Naive B cell (primary cell): Measurements from ENCODE around the gene MYCL. TPM values are rescaled to one million over a fixed set of nuclear protein-coding genes. Genes with fewer than 3 reads are reported as not detected.

ENCODE experiments used
- ATAC-seq, 2 donors: fragments of 150-1000 bp; cut with Tn5 transposase; 2 replicates each; pipeline ENCODE4 v1.10.0; 2021; ENCODE audit warnings: low read depth in 2 of 2, mild to moderate bottlenecking in 2 of 2, moderate library complexity in 2 of 2
- DNase-seq: peaks from one replicate; pipeline ENCODE4 v3.0.0; 2022
- H3K27ac Mint-ChIP-seq, 6 donors: one replicate each; pipeline ENCODE4 v1.8.0; 2020 to 2022; ENCODE audit warnings: mild to moderate bottlenecking in 6 of 6, mixed read lengths in 6 of 6, moderate library complexity in 5 of 6, inconsistent platforms in 2 of 6
- H3K27me3 Mint-ChIP-seq, 3 donors: one replicate each; pipeline ENCODE4 v1.8.0; 2021 to 2022; ENCODE audit warnings: mixed read lengths in 3 of 3, mild to moderate bottlenecking in 1 of 3
- H3K36me3 Mint-ChIP-seq, 2 donors: one replicate each; pipeline ENCODE4 v1.8.0; 2020 to 2022; ENCODE audit warnings: mixed read lengths in 2 of 2, inconsistent platforms in 1 of 2, mild to moderate bottlenecking in 1 of 2
- H3K4me1 Mint-ChIP-seq, 3 donors: one replicate each; pipeline ENCODE4 v1.8.0; 2020 to 2022; ENCODE audit warnings: mixed read lengths in 3 of 3, inconsistent platforms in 1 of 3, mild to moderate bottlenecking in 1 of 3, moderate library complexity in 1 of 3
- H3K4me3 Mint-ChIP-seq, 8 donors: one replicate each; pipeline ENCODE4 v1.8.0; 2020 to 2022; ENCODE audit warnings: mild to moderate bottlenecking in 8 of 8, mixed read lengths in 8 of 8, moderate library complexity in 8 of 8, inconsistent platforms in 2 of 8
- H3K9me3 Mint-ChIP-seq, 7 donors: one replicate each; pipeline ENCODE4 v1.8.0; 2020 to 2022; ENCODE audit warnings: mixed read lengths in 7 of 7, mild to moderate bottlenecking in 5 of 7, inconsistent platforms in 2 of 7, moderate library complexity in 1 of 7
- polyA plus RNA-seq, 6 donors: library from polyadenylated mRNA; unstranded; fragments of 300-500 nt; fragmentation: Illumina TruSeq; gene quantifications; one replicate each; pipeline ENCODE4 v1.2.3, GENCODE V29; 2021; ENCODE audit warnings: low read depth in 6 of 6

Gene MYCL
- polyA plus RNA-seq, 6 donors from 2014 or later = 0.12 to 0.36 TPM; not detected in 4

DNA sequence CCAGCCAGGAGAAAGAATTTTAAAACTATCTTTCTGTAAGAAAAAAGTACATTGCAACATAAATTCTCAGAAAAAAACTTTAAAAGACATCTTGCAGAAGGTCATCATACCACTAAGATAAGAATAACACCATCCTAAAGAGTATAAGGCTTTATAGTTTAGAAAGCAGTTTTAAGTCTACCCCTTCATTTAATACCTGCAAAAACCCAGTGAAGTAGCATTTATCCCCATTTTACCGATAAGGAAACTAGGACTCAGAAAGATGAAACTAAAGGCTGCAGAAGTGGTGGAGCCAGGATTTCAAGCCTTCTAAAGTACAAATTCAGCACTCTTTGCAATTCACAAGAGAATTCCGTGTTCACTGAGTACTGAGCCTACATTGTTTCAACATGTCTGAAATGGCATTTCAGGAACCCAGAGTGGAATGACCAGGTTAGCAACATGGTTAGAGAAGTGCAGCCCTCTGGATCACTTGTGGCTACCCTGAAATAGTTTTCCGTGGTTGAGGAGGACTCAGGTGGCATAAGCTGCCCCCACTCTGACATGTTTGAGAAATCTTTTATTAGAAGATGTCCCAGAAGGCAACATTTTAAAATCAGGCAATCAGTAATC is 6.7 kb downstream of the MYCL start:
- DNase-seq = no peak
- Mint-ChIP-seq H3K36me3 (no peaks in the 10 kb centered on the region), H3K27me3 (peaks cover 55 to 73% (median 58%) of the 10 kb centered on the region in 3 donors), H3K4me1 (peaks cover 0 to 11% (median 4%) of the 10 kb centered on the region in 3 donors), H3K9me3 (no peaks in the 10 kb centered on the region), H3K4me3 (no peak overlapping the region), H3K27ac (peak overlapping the region in 1 of 6 donors; percentile 46)
- no peak for ATAC-seq

DNA sequence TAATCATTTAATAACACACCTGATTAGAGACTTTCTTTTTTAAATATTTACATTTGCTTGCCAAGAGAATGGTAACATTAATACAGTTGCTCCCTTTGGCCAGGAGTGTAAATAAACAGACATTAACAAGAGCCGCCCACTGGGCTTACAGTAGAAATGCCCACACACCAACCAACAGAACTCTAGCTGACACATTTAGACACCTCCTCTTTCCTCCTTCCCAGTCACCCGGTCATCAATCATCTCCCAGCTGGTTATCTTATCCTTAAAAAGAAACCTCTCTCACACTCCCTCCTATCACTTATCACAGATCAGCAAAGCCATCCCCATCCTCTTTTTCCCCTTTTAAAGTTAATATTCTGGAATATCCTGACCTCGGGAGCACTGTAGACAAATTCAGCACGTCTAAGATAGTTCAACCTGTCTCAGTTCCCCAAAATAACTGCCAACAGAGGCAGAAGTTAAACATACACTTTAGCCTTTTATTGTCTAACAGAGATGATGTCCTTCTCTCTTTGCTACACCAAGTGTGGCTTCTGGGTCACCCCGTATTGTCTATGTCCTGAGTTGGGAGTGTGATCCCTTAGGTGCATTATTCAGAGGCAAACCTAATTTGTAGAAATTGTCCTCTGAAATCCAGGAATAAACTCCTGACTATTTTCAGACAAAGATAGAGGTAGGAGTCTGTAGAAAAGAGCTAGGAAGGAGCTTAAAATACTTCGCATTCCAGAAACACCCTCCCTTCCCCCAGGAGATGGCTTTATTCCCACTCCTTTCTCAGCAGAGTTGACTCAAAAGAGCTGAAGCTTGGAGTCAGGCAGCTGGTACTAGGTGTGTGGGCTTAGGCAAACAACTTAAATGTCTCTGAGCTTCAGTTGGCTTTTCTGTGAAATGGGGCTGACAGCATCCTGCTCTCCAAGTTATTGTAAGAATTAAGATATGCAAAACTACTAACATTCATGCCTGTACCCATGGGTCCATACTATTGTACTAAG is 8.8 kb downstream of the MYCL start:
- H3K4me3 Mint-ChIP-seq = no peak overlapping the region
- no peaks in the 10 kb centered on the region for H3K36me3 Mint-ChIP-seq
- ATAC-seq (no peak), DNase-seq (no peak)
- peak overlapping the region in 1 of 6 donors; percentile 30 for H3K27ac Mint-ChIP-seq
- H3K27me3 Mint-ChIP-seq = peaks cover 40 to 54% (median 41%) of the 10 kb centered on the region in 3 donors
- H3K4me1 Mint-ChIP-seq = peaks cover 0 to 11% (median 4%) of the 10 kb centered on the region in 3 donors
- H3K9me3 Mint-ChIP-seq = no peaks in the 10 kb centered on the region

DNA sequence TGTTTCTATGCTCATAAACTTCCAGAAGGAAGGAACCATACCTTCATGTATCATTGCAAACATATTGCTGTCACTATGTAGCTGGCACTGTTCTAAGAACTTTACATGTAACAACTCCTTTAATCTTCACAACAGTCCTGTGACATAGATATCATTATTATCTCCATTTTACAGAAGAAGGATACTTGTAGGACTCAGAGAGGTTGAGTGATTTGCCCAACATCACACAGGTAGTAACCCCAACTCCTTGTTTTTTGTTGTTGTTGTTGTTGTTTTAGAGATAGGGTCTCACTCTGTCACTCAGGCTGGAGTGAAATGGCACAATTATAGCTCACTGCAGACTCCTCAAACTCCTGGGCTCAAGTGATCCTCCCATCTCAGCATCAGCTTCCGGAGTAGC is 10.8 kb downstream of the MYCL start:
- no peak for ATAC-seq
- no peaks in the 10 kb centered on the region for H3K36me3 Mint-ChIP-seq
- H3K27ac Mint-ChIP-seq = no peak overlapping the region
- no peak for DNase-seq
- peaks cover 0 to 11% (median 4%) of the 10 kb centered on the region in 3 donors for H3K4me1 Mint-ChIP-seq
- H3K4me3 Mint-ChIP-seq = no peak overlapping the region
- peaks cover 24 to 37% (median 28%) of the 10 kb centered on the region in 3 donors for H3K27me3 Mint-ChIP-seq
- no peaks in the 10 kb centered on the region for H3K9me3 Mint-ChIP-seq

DNA sequence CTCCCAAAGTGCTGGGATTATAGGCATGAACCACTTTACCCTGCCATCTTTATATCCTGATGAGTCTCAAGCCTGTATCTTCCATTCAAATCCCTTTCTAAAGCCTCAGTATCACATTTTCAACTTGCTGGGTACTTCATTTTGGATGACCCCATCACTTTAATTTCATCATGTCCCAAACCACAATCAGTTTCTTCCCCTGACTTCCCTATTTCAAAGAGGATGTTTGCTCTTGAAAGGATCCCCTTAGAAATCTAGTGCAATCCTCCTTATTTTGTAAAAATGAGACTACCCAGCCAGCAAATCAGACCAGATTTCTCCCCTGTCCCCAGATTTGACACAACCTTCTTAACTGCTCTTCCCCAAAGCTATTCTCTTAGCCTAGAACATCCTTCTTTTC is 11.4 kb downstream of the MYCL start:
- H3K27me3 Mint-ChIP-seq = peaks cover 24 to 32% (median 28%) of the 10 kb centered on the region in 3 donors
- no peak overlapping the region for H3K4me3 Mint-ChIP-seq
- peaks cover 0 to 11% (median 4%) of the 10 kb centered on the region in 3 donors for H3K4me1 Mint-ChIP-seq
- H3K36me3 Mint-ChIP-seq = no peaks in the 10 kb centered on the region
- DNase-seq (no peak), ATAC-seq (no peak)
- no peaks in the 10 kb centered on the region for H3K9me3 Mint-ChIP-seq
- H3K27ac Mint-ChIP-seq = peak overlapping the region in 1 of 6 donors; percentile 0

DNA sequence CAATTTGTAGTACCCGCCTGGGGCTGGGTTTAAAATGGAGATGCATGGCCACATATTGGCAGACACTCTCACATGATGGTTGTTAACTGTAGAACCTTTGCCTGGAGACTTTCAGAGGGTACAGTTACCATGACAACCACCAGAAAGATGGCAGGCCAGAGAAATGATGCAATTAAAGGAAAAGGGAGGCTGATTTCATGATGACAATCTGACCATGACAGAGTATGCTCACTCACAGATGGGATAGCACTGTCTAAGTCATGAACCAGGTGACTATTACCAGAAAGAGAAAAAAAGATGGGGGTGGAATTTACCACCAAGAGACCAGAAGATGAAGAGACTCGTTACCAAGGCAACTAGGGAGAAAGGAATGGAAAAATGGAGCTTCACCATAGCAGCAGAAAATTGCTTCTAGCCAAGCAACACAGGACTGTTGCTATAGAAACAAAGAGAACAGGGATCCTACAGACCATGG is 14.9 kb downstream of the MYCL start:
- Mint-ChIP-seq H3K27me3 (peaks cover 4 to 8% (median 6%) of the 10 kb centered on the region in 3 donors), H3K36me3 (no peaks in the 10 kb centered on the region), H3K9me3 (no peaks in the 10 kb centered on the region), H3K27ac (no peak overlapping the region), H3K4me1 (peaks cover 12 to 24% (median 20%) of the 10 kb centered on the region in 3 donors), H3K4me3 (no peak overlapping the region)
- ATAC-seq (no peak), DNase-seq (no peak)

DNA sequence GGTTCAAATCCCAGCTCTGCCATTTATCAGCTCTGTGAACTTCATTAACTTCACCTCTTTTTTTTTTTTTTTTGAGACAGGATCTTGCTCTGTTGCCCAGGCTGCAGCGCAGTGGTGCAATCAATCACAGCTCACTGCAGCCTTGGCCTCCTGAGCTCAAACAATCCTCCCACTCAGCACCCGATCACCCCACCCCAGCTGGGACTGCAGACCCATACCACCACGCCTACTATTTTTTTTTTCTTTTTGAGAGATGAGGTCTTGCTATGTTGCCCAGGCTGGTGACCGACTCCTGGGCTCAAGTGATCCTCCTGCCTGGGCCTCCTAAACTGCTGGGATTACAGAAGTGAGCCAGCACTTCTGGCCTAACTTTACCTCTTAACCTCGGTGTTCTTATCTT is 16.2 kb downstream of the MYCL start:
- H3K27ac Mint-ChIP-seq = no peak overlapping the region

DNA sequence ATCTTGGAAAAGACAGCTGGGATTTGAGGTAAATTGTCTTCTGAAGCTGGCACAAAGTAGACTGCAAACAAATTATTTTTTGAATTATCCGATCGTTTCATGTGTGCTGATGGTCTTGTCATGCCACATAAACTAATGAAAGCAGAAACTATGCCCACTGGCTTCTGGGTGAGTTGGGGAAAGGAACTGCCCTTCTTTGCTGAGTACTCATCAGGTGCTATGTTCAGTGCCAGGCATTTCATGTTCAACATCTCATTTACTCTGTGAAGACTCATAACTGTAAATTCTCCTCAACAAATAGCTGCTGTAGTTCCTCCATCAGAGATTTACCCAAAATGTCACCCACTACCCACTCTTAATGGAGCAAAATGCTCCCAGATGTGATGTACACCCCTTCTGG is 19.6 kb downstream of the MYCL start:
- Mint-ChIP-seq H3K4me3 (peak overlapping the region; percentile 95 to 99 (median 97)), H3K36me3 (no peaks in the 10 kb centered on the region), H3K27ac (peak overlapping the region in 1 of 6 donors; percentile 80), H3K27me3 (no peaks in the 10 kb centered on the region), H3K4me1 (peaks cover 30 to 57% (median 52%) of the 10 kb centered on the region in 3 donors), H3K9me3 (no peaks in the 10 kb centered on the region)
- DNase-seq (no peak), ATAC-seq (no peak)

More for the DNA sequence above, 16.2 kb downstream of the MYCL start:
- no peak for ATAC-seq
- no peak for DNase-seq
- H3K36me3 Mint-ChIP-seq = no peaks in the 10 kb centered on the region
- peaks cover 0 to 5% (median 4%) of the 10 kb centered on the region in 3 donors for H3K27me3 Mint-ChIP-seq
- peak overlapping the region in 2 of 8 donors; percentile 18 to 32 for H3K4me3 Mint-ChIP-seq
- H3K4me1 Mint-ChIP-seq = peaks cover 19 to 35% (median 28%) of the 10 kb centered on the region in 3 donors
- H3K9me3 Mint-ChIP-seq = no peaks in the 10 kb centered on the region

DNA sequence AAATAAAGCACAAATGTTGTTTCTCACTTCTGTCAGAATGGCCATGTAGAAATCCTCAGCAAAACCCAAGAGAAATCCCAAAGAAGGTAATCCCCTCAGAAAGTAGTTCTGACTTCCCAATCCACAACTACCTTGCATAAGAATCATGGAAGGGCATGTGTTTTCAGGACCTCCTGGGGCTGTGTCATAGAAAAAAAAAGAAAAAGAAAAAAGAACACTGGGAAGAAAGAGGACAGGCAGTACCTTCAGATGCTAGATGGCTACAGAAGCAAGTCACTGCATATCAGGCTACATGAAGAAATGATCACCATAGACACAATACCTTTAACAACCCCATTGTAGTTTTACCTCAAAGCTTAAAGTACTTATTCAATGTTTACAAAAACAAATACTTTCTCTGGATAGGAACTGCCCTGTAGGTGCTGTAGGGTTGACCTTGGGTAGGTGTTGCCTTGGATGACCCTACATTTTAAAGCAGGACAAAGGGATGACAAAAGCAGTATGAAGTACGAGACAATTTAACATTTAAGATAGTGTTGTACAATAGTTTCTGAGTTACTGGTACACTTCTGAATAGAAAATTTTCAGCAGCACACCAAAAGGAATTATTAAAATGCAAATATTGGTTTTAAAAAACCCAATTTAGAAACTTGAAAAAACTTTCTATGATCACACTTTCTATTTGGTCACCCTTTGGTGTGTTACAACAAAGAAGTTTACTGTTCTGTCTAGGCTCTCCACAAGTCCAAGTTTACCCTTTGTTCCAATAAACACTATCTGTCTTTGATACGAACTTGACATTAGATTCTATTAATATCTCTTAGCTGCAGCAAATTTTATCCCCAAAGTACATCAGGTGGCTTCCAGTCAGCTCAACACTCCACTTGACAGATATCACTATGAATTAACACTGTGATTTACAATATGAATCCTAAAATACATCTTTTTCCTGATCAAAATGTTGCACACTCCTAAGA is 23.4 kb downstream of the MYCL start:
- H3K36me3 Mint-ChIP-seq = no peaks in the 10 kb centered on the region
- H3K27ac Mint-ChIP-seq = peak overlapping the region in 3 of 6 donors; percentile 5 to 66 (median 28)
- H3K9me3 Mint-ChIP-seq = no peaks in the 10 kb centered on the region
- H3K4me3 Mint-ChIP-seq = peak overlapping the region in 2 of 8 donors; percentile 9 to 59
- no peak for DNase-seq
- H3K4me1 Mint-ChIP-seq = peaks cover 51 to 75% (median 72%) of the 10 kb centered on the region in 3 donors
- no peak for ATAC-seq
- no peaks in the 10 kb centered on the region for H3K27me3 Mint-ChIP-seq

DNA sequence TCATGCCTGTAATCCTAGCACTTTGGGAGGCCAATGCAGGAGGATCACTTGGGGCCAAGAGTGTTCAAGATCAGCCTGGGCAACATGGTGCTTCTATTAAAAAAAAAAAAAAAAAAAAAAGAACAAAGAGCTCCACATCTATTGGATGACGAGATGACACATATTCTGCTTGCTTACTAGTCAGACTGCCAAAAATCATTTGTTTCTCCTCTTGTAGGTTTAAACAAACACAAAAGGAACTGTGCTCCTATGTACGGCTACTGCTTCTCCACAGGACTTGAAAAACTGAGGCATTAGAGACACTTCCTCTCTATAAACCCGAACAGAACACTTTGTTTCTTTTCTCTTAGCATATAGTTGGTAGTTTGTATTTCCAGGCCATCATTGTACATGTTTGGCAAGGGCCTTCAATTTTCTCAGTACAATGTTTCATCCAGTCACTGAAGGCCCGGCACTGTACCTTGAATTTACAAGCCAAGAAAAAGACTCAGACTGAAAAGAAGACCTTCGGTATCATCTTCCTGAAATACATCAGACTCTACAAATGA is 24.4 kb downstream of the MYCL start:
- Mint-ChIP-seq H3K9me3 (no peaks in the 10 kb centered on the region), H3K36me3 (no peaks in the 10 kb centered on the region), H3K27me3 (no peaks in the 10 kb centered on the region), H3K27ac (peak overlapping the region in 4 of 6 donors; percentile 27 to 66 (median 42)), H3K4me1 (peaks cover 48 to 72% (median 65%) of the 10 kb centered on the region in 3 donors), H3K4me3 (peak overlapping the region in 2 of 8 donors; percentile 24 to 56)
- ATAC-seq (no peak), DNase-seq (no peak)

DNA sequence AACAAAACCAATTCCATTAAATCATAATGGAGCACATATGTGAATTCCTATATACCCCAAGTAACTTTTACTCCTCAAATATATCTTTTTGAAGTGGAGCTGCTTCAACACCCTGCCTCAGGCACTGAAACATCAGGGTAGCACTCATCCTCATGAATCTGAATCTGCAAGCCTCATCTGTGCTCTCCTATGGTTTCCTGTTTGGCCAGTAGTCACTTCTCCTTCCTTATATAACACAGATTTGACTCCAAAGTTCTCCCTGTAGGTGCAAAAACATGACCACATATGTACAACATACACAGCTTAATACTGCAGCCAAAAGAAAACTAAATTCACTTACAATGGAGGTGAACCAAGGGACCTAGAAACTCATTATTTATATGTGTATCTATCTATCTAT is 25.6 kb downstream of the MYCL start:
- peaks cover 40 to 71% (median 54%) of the 10 kb centered on the region in 3 donors for H3K4me1 Mint-ChIP-seq
- no peaks in the 10 kb centered on the region for H3K27me3 Mint-ChIP-seq
- peak overlapping the region in 4 of 6 donors; percentile 1 to 94 (median 38) for H3K27ac Mint-ChIP-seq
- H3K4me3 Mint-ChIP-seq = peak overlapping the region in 5 of 8 donors; percentile 35 to 56 (median 37)
- H3K36me3 Mint-ChIP-seq = no peaks in the 10 kb centered on the region
- peak; percentile 61 to 63 for ATAC-seq
- H3K9me3 Mint-ChIP-seq = no peaks in the 10 kb centered on the region
- no peak for DNase-seq

DNA sequence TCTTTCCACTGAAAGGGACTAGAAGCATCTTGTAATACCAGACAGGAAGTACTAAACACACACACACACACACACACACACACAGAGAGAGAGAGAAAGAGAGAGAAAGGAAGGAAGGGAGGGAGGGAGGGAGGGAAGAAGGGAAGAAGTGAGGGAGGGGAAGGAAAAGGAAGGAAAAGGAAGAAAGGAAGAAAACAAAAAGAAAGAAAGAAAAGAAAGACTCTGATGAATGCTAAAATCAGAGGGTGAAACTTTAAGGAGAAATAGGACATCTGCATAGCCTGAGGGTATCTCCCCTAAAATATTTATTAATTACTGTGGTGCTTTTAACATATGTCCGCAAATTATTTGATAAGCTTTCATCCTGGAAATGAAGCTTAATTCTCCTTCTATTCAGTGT is 29.0 kb downstream of the MYCL start:
- Mint-ChIP-seq H3K27me3 (no peaks in the 10 kb centered on the region), H3K4me1 (peaks cover 32 to 53% (median 39%) of the 10 kb centered on the region in 3 donors), H3K36me3 (no peaks in the 10 kb centered on the region), H3K27ac (no peak overlapping the region), H3K9me3 (peaks cover 0 to 2% (median 0%) of the 10 kb centered on the region in 7 donors), H3K4me3 (no peak overlapping the region)
- no peak for DNase-seq
- ATAC-seq = no peak

DNA sequence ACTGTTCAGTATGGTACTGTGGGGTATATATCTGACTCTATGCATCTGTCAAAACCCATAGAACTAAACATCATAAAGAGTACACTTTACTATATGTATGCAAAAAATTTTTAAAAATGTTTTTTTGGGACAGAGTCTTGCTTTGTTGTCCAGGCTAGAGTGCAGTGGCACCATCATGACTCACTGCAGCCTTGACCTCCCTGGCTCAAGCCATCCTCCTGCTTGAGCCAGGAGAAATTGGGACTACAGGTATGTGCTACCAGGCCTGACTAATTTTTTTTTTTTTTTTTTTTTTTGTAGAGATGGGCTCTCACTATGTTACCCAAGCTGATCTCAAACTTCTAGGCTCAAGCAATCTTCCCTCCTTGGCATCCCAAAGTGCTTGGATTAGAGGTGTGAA is 29.9 kb downstream of the MYCL start:
- peaks cover 0 to 2% (median 0%) of the 10 kb centered on the region in 7 donors for H3K9me3 Mint-ChIP-seq
- DNase-seq (no peak), ATAC-seq (no peak)
- H3K27me3 Mint-ChIP-seq = no peaks in the 10 kb centered on the region
- no peaks in the 10 kb centered on the region for H3K36me3 Mint-ChIP-seq
- H3K27ac Mint-ChIP-seq = peak overlapping the region in 1 of 6 donors; percentile 16
- H3K4me1 Mint-ChIP-seq = peaks cover 25 to 44% (median 31%) of the 10 kb centered on the region in 3 donors
- H3K4me3 Mint-ChIP-seq = no peak overlapping the region
